Amniotic stem cell (primary cell): ENCODE results near the gene CETP.

Experiments used
- DNase-seq: peaks from one replicate; lab custom pipeline; 2025; lab: John Stamatoyannopoulos, UW

The CETP gene

GRCh38 chr16:57020651-57021050 lies 58.9 kb downstream of the CETP start:
- no peak for DNase-seq

DNA sequence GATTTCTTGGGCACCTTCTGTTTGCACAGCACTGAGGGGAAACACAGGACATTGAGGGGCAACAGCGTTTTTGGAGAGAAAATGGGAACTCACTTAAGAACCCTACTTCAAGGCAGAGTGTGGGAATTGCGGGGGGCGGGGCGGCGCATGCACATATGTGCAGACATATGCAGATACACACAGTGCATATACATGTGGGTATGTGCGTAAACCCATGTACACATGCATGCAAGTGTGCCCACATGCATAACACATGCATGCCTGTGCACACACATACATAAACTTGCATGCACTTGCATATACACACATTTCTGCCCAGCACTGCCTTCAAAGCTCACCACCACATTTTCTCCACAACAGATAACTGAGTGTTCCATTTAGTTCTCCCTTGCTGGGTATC lies 60.0 kb downstream of the CETP start:
- DNase-seq = no peak

DNA sequence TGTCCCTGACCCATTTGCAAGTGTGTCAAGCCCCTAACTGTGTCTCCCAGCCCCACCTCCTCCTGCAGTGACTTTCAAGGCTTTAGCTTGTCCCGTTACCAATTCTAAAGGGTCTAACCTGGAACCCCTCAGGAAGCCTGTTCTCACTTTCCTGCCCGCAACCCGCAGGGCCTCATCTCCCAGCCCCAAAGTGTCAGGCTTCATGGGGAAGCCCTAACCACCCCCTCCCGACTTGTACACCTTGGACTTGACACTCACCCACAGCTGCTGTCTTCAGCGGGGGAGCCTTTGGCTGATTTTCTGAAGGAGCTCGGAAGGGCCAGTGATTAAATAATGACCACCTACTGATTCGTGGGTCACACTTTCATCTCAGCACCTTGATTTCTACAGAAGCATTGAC lies 60.7 kb downstream of the CETP start:
- no peak for DNase-seq

DNA sequence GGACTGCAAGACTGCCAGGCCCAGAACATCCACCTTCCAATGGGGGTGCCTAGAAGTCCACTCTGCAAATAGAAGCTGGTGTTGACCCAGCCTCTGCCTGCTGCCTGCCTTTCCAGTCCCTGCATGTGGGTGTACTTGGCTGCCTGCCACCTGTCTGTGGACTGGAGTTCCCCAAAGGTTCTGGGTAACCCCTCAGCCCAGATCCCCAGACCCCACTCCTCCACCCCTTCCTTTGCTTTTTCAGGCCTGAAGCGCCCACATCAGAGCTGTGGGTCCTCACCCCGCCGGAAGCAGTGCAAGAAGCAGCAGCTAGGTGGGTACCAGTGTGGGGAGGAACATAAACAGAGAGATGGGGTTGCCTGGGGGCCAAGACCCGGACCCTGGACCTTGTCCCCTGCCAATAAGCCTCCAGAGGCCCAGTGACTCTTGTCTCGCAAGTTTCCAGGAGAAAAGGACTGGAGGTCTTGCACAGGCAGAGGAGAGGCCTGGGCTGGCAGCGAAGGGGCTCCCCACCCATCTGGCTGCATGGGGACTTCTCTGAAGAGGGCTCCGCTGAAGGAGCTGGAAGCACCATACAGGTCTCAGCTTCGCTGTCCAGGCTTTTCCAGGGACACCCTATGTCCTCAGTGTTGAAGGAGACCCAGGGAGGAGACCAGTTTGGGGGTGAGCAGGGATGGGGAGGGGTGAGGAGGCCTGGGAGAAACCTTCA lies 61.9 kb downstream of the CETP start:
- no peak for DNase-seq

DNA sequence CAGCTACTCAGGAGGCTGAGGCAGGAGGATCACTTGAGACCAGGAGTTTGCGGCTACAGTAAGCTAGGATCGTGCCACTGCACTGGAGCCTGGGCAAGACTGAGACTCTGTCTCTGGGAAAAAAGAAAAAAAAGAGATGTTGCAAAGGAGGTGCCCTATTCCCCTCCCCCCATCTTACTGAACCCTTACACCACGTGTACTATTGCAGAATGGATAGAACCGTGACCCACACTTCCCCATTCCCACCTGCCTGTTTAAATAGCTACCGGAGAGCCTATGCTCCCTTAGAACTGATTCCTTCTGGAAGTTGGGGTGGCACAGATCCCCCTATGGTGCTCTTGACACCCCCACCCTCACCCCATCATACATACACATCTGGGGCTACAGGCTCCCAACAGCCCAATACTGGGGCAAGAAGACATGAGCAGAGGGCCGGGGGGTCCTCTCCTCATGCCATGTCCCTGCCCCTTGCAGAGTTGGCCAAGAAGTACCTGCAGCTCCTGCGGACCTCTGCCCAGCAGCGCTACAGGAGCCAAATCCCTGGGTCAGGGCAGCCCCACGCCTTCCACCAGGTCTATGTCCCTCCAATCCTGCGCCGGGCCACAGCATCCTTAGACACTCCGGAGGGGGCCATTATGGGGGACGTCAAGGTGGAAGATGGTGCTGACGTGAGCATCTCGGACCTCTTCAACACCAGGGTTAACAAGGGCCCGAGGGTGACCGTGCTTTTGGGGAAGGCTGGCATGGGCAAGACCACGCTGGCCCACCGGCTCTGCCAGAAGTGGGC lies 63.3 kb downstream of the CETP start:
- no peak for DNase-seq

DNA sequence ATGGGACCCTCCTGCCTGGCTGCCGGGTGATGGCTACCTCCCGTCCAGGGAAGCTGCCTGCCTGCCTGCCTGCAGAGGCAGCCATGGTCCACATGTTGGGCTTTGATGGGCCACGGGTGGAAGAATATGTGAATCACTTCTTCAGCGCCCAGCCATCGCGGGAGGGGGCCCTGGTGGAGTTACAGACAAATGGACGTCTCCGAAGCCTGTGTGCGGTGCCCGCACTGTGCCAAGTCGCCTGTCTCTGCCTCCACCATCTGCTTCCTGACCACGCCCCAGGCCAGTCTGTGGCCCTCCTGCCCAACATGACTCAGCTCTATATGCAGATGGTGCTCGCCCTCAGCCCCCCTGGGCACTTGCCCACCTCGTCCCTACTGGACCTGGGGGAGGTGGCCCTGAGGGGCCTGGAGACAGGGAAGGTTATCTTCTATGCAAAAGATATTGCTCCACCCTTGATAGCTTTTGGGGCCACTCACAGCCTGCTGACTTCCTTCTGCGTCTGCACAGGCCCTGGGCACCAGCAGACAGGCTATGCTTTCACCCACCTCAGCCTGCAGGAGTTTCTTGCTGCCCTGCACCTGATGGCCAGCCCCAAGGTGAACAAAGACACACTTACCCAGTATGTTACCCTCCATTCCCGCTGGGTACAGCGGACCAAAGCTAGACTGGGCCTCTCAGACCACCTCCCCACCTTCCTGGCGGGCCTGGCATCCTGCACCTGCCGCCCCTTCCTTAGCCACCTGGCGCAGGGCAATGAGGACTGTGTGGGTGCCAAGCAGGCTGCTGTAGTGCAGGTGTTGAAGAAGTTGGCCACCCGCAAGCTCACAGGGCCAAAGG lies 64.4 kb downstream of the CETP start:
- no peak for DNase-seq

DNA sequence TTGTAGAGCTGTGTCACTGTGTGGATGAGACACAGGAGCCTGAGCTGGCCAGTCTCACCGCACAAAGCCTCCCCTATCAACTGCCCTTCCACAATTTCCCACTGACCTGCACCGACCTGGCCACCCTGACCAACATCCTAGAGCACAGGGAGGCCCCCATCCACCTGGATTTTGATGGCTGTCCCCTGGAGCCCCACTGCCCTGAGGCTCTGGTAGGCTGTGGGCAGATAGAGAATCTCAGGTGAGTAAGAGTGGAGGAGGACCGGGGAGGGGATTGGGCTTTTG lies 65.0 kb downstream of the CETP start:
- no peak for DNase-seq

DNA sequence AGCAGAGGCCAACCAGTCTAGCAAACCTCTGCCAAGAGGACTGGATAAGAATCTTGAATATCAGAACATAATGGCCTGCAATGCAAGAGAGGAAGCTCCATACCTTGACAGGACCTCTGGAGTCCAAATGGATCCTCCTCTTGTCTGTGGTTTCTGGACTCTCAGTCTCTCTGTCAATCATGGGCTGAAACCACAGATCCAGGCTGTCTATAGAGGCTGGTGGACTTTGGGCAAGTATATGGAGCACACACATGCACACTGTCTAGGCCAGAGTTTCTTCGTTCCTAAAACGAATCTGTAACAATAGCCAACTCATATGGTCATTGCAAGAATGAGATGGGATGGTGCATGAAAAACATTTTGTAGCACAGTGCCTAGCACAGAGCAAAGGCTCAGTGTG lies 65.3 kb downstream of the CETP start:
- DNase-seq = no peak

DNA sequence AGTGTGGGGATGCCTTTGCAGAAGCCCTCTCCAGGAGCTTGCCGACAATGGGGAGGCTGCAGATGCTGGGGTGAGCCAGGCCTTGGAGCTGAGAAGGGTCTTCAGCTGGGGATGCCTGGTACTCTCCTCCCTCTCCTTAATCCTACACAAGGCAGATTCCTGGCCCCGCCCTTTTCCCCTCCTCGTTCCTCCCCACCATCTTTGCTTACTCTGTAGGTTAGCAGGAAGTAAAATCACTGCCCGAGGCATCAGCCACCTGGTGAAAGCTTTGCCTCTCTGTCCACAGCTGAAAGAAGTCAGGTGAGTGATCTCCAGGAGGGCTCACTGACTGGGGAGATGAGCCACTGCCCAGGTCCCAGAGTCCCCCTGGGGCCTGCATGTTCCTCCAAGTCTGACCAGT lies 66.3 kb downstream of the CETP start:
- no peak for DNase-seq

GRCh38 chr16:57029161-57030160 lies 67.7 kb downstream of the CETP start:
- DNase-seq = no peak

DNA sequence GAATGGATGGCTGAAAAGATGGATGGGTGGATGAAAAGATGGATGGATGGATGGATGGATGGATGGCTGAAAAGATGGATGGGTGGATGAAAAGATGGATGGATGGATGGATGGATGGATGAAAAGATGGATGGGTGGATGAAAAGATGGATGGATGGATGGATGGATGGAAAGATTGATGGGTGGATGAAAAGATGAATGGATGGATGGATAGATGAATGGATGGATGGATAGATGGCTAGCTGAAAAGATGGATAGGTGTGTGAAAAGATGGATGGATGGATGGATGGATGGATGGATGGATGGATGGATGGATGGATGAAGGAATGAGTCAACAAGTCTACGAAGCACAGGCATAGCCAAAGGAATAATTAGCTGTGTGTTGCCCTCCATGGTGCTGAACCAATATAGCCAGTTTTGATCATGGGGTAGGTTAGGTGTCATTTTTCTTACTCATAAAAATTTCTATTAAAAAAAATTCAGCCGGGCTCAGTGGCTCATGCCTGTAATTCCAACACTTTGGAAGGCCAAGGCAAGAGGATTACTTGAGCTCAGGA lies 68.7 kb downstream of the CETP start:
- no peak for DNase-seq

GRCh38 chr16:57031156-57031555 lies 69.4 kb downstream of the CETP start:
- DNase-seq = no peak

GRCh38 chr16:57032346-57032745 lies 70.6 kb downstream of the CETP start:
- DNase-seq = no peak

GRCh38 chr16:57032931-57033330 lies 71.2 kb downstream of the CETP start:
- DNase-seq = no peak
